HG03097 (cell line): ENCODE results near the gene TIMM17A.
A peak's percentile ranks its signal among the peaks of the same experiment; 100 is the strongest.

Experiments used
- ATAC-seq: cut with Tn5 transposase; IDR thresholded peaks from one replicate; pipeline ENCODE4 v1.9.1; 2021; ENCODE audit not compliant: unreplicated experiment, low FRiP score

The TIMM17A gene

DNA sequence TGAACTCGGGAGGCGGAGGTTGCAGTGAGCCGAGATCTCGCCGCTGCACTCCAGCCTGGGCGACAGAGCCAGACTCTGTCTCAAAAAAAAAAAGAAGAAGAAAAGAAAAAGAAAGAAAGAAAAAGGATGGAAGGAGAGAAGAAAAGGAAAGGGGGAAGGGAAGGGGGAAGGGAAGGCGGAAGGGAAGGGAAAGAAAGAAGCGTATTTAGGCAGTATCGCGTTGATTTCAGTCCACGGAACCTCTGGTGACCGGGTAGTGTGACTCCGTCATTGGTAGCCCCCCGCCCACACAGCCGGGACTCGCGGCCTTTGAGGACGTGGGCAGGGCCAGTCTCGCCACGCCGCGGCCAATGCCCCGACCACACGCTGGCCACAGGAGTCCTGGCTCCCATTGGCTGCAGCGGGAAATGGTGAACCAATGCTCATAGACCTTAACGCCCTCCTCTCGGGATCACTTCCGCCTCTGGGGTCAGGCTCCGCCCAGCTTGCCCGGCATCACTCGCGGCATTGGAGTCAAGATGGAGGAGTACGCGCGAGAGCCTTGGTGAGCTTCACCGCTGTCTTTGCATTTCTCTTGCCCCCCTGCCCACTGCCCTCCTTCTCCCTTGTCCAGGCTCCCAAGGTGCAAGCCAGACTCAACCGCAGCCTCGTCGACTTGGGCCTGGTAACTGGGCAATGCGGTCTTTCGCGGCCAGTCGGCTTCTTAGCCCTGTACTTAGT lies at the start of gene TIMM17A:
TIMM17A (plus strand) TSS at position 495 of the 720 bp plus-strand sequence; CDS start at position 519, 24 bp downstream.
- ATAC-seq = peak; percentile 96

- no peak for ATAC-seq
Observed at GRCh38 chr1:201906336-201906735, 49.0 kb upstream of the TIMM17A start.

GRCh38 chr1:201907621-201908020 lies 47.7 kb upstream of the TIMM17A start:
- ATAC-seq = no peak

DNA sequence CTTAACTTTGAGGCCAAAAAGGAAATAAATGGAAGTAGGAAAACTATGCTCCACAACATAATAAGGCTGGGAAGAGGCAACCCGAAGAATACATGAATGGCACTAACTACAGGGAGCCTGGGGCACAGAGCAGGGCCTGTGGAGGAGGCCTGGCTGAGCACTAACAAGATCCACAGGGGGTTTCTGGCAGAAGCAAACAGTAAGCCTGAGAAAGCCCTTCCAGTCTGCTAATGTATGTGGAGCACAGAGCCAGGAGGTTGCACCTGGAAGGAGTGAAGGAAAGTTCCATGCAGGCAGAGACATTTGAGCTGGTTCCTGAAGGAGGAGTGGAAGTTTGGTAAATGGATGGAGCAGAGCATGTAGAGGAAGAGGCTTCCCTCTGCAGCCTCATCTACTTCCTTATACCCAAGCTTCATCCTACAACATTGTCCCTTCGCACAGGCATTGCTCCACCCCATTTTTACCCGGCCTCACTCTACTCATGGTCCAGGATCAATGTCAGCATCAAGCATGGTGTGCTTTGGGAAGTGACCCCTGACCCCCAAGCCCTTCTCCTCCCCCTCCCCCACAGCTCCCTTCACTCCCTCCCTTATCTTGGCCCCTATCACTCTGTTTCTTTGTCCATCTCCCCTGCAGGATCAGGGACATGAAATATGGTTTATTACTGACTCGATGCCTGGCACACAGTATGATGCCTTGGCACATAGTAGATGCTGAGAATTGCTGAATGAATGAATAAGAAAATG lies 43.3 kb upstream of the TIMM17A start:
- no peak for ATAC-seq

DNA sequence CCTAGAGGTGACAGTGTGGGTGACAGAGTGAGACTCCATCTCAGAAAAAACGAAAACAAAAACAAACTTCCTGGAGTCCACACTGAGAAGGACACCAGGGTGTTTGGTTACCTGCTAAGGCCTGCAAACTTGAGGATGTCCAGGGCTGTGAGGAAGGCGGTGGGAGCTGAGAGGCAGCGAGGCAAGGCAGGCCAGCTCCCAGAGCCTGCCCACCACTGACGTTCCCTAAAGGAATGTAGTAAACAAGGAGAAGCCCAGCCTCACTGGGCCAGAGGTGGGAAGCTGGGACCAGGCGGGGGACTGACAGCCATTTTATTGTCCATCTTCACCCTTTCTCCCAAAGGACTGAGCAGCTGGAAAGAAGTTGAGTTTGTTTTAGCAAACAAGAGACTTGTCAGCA lies 42.5 kb upstream of the TIMM17A start:
- no peak for ATAC-seq

- ATAC-seq = no peak
Observed at GRCh38 chr1:201914456-201915235, 40.7 kb upstream of the TIMM17A start.

DNA sequence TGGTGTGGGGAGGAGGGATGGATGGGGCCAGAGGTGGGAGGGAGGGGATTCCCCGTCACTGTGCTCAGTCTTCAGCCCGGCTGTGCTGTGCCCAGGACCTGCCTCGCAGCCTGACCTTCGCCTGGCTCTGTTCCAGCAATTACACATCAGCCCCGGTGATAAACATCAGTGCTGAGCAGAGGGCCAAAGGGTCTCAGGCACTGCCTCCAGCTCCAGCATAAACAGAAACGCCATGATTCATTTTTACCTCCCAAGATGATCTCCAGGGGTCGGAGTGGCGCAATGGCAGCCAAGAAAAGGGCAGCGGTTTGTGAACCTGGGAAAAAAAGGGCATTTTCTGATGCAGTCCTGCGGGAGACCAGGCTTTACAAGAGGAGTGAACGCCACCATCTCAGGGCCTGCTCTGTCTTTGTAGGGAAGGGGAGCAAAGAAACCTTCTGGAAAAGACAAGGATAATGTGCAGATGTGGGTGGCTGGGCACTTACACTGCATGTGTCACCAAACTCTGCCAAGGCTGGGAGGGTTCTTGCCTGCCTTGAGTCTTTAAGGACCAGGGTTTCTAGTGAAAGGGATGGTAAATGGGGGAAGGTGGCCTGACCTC lies 38.6 kb upstream of the TIMM17A start:
- no peak for ATAC-seq

DNA sequence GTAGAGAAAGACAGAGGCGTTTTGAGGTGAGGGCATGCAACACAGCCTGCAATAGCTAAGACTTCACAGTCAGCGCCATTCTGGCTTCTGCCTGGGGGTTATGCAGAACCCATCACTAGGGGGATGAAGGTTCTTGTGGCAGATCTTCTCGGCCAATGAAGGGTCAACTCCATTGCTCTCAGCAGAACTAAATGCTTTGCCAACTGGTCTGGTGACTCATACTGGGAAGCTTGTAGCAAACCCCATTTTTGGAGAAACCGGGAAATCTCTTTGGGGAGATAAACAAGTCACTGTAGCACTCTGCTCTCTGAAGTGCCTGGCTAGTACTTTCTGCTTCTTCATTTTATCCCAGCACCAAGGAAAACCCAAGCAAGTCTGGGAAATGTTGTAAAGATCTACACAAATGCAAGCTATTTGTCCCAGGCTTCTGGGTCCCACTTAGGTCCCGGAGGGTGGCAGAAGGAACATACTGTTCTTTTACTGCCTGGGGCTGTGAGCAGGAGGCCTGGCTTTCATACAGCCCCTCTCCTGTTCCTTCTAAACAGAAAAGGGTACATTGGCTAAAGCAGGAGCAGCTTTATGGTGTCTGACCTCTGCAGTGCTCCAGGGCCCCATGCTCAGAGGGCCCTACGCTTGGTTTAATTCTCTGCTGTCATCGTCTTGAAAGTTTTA lies 37.8 kb upstream of the TIMM17A start:
- ATAC-seq = no peak

DNA sequence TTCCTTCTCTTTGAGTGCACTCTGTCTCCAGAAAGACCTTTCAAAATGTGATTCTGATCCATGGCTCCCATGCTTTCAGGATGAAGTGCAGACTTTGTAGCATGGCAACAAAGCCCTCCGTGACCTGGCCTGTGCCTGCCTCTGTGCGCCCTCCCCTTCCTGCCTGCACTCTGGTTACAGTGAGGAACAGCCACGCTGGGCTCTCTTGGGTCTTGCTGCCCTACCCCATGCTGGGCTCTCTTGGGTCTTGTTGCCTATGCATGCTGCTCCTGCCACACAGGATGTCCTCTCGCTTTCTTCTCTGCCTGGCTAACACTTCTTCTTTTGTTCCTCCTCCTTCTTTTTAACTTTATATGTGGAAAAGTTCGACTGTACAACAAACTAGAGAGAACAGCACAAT lies 37.0 kb upstream of the TIMM17A start:
- no peak for ATAC-seq

DNA sequence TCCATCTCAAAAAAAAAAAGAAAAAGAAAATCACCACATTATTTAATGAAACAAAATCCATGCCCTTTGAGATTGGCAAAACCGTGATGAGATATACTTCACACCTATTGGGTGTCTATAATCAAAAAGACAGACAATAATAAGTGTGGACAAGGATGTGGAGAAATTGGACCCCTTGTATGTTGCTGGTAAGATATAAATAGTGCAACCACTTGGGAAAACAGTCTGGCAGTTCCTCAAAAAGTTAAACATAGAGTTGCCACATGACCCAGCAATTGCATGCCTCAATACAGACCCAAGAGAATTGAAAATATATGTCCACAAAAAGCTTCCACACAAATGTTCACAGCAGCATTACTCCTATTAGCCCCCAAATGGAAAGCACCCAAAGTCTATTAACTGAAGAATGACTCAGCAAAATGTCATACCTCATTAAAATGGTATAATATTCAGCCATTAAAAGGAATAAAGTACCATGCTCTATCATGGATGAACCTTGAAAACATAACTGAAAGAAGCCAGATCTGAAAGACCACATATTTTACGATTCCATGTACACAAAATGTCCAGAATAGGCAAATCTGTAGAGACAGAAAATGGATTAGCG lies 33.2 kb upstream of the TIMM17A start:
- ATAC-seq = no peak

GRCh38 chr1:201925301-201925567 lies 30.1 kb upstream of the TIMM17A start:
- ATAC-seq = no peak

DNA sequence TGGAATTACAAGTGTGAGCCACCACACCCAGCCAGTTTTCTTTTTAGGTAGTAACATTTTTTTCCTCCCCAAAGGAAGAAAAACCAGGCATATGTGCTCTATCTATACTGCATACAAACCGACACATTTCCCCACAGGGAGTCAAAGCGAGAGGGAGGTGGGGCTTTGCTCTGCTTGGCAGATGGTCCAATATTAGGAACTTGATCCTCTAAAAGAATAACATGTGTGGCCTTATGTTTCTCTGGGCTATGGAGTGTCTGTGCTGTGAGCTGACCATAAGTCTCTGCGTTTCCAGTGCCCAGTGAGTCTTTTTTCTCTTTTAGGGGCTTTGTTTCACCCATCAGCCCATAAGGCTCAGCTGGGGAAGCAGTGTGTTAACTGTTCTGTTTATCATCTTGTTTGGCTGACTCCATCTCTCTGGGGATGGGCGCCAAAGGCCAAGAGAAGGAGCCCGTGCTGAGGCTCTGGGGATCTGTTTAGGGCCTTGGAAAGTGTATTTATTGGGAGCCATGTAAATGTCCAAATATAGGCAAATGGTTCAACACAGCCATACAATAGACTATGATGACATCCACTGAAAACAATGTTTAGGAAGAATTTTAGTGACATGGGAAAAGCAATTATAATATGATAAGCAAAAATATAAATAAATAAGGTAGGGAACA lies 29.2 kb upstream of the TIMM17A start:
- no peak for ATAC-seq

DNA sequence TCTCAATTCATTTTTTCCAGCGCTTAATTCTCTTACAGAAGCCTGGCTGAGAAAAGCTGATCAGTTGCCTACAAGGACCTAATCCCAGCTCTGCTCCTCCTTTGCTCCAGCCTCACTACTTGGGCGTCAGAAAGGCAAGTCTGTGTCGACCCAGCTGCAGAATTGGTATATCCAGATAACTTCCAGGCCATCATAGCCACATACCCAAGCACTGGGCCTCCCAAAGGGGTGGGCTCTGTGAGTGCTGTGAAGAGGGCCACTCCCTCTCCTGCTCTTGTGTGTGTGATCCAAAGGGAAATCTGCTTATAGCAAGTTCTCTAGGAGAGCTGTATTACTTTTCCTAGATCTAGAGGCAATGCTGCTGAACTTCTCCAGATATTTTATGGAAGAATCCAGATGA lies 27.0 kb upstream of the TIMM17A start:
- no peak for ATAC-seq

DNA sequence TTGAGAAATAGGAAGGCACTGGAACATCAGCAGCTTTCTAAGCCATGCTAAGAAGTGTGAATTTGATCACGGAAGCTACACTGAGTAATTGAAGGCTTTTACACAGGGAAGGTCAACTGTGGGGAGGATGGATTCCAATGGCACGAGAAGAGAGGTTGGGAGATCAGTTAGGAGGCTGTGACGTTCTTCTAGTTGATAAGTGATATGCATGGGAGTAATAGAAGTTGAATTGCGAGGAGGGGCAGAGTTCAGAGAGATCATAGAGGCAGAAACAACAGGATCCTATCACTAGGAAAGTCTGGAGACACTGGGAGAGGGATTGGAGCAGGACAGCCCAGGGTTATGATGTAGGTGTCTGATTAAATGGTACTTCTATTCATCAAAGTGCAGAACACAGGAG lies 25.2 kb upstream of the TIMM17A start:
- ATAC-seq = no peak

DNA sequence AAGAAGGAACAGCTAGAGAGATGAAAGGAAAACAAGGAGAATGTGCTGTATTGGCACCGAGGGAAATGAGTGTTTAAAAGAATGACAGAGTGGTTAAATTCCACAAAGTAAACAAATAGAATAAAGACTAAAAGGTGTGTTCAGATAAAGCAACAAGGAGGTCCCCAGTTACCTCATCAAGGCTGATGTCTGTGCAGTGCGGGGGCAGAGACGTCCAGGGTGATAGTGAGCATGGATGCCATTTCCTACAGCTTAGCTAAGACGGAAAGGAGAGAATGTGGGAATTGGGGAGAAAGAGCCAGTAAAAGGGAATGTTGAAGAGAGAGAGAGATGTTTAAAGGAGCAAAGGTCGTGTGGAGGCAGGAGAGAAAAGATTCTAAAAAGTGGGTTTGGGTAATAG lies 24.5 kb upstream of the TIMM17A start:
- no peak for ATAC-seq

DNA sequence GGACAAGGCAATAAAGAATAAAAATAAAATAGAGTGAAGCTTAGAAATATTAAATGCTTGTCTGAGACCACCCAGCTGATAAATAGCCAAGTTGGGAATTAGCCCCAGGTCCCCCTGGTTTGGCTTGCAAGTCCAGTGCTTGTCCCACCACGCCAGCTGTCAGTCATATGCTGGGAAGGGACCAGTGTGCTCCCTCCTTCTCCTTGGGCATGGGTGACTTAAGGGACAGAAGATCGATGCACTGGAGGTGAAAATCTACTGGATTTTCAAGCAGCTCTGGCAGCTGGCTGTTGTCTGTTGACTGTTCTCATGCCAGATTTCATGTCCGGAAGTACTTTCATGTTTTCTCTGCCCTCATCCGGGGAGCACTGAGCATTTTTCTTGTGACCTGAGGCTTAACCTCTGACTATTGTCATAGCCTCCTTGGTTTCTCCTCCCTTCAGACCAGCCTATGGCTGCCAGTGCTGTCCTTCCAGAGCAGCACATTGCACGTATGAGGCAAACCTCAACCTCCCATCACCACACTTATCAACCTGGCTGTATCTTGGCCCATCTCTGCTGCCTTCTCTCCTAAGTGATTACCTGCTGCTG lies 21.4 kb upstream of the TIMM17A start:
- no peak for ATAC-seq

GRCh38 chr1:201937624-201938213 lies 17.6 kb upstream of the TIMM17A start:
- ATAC-seq = no peak

DNA sequence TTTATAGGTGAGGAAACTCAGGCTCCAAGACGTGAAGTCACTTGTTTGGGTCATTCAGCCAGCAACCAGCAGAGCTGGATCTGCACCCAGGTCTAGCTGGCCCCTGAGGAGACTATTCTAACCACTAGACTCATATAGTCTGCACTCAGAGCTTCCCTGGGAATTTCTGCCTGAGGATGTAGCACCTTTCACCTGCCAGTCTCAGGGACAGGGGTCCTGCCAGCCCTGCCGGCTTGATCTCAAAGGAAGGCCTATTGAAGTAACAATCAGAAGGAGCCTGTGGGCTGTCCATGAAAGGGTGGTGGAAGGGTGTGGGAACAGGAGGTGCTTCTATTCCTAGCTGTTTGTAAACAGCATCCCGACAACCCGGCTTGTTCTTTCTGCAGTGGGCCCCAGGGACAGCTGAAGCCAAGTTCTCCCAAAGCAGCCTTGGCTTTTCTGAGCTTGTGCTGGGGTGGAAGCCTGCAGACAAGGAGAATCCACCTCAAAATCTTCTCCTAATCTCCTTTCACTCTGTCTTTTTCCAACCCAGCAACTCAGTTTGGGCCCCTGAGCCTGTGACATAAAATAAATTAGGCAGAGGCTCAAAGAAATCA lies 16.8 kb upstream of the TIMM17A start:
- ATAC-seq = no peak

- no peak for ATAC-seq
Observed at GRCh38 chr1:201939148-201939547, 16.2 kb upstream of the TIMM17A start.
